ENCODE data around the gene MCTP1.

DNA sequence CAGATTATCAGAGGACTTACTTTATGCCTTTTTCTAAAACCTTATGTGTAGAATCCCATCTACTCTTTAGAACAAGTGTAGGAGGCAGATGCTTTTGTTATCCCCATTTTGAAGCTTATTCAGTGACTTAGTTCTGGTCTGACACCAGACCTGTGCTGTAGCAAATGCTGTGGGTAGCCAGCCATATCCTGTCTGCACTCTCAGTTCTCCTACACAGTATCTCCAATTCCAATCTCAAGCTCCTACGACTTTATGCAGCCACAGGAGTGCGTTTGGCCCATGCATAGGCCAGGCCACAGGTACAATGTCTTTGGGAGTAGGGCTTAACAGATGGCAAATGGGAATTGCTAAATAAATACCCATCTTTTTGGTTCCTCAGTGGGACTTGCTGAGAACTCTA lies 292.6 kb downstream of the MCTP1 start:
- TF ChIP-seq POLR2A (IDR thresholded peaks at IDR 0.05), result no peak
- TF ChIP-seq, protein P1, sequence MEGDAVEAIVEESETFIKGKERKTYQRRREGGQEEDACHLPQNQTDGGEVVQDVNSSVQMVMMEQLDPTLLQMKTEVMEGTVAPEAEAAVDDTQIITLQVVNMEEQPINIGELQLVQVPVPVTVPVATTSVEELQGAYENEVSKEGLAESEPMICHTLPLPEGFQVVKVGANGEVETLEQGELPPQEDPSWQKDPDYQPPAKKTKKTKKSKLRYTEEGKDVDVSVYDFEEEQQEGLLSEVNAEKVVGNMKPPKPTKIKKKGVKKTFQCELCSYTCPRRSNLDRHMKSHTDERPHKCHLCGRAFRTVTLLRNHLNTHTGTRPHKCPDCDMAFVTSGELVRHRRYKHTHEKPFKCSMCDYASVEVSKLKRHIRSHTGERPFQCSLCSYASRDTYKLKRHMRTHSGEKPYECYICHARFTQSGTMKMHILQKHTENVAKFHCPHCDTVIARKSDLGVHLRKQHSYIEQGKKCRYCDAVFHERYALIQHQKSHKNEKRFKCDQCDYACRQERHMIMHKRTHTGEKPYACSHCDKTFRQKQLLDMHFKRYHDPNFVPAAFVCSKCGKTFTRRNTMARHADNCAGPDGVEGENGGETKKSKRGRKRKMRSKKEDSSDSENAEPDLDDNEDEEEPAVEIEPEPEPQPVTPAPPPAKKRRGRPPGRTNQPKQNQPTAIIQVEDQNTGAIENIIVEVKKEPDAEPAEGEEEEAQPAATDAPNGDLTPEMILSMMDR (IDR thresholded peaks at IDR 0.05), result no peak
- TF ChIP-seq EP300 (IDR thresholded peaks at IDR 0.05), result no peak

All from tibial nerve (tissue), 4 donors.